Measurements from ENCODE around the gene MRPL18. TPM values are rescaled to one million over a fixed set of nuclear protein-coding genes. Genes with fewer than 3 reads are reported as not detected.

The MRPL18 gene
- total and polyA plus RNA-seq, 2 of the 4 experiments (the other 2 are of a cell fraction): 53.4 to 56.8 TPM

DNA sequence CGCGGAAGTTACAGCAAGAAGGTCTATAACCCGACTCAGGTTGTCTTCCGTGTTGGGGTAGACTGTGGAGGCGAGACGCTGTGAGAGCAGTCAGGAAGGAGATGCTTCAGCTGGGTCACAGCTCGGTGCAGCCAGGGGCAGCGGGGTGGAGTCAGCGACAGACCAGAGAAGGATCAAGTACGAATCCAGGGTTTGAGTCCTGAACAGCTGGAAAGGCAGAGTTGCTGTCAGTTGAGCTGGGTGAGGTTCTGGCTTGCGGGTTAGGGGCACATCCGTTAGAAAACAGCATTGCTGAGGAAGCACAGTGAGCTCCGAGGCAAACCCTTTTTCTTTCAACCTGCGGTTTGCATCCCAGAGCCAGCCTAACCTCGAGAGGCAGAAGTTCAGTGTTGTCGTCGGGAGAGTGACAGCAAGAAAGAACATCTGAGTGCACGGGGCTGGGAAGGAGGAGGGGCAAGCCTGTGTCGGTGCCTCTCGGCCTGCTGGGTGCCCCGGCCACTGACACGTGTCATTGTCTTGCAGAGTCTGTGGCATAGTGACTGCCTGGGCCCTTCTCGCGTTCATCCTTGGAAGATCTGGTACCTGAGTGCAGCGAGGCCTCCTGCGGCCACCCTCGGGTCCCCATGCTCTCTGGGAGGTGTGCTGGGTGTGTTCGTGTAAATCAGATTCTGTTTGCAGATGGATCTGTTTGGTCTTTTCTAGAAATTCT, 29.8 kb downstream of the MRPL18 start:
- H4K91ac ChIP-seq (ENCODE audit: insufficient read depth, low read depth, low read length): no peak overlapping the region
- no peak overlapping the region; a peak in 1 of 4 replicates for H4K8ac ChIP-seq (ENCODE audit: low read depth in 2 of 2, low read length in 2 of 2)
- H2BK120ac ChIP-seq (ENCODE audit: low read depth, low read length): no peak overlapping the region
- no peak overlapping the region for H3K14ac ChIP-seq (replicated peaks; ENCODE audit: low read depth, low read length)
- H3K4ac ChIP-seq (ENCODE audit: low read depth, low read length): no peak overlapping the region
- TF ChIP-seq BHLHE40 (IDR thresholded peaks at IDR 0.05; ENCODE audit: low read depth, low read length) (no peak), MXI1 (IDR thresholded peaks at IDR 0.05; ENCODE audit: borderline replicate concordance, low read depth, low read length) (no peak), CHD1 (IDR thresholded peaks at IDR 0.05; ENCODE audit: low read depth, low read length) (no peak), POLR2A (IDR thresholded peaks at IDR 0.05; ENCODE audit: low read depth, low read length) (no peak)
- TF ChIP-seq, protein P1, sequence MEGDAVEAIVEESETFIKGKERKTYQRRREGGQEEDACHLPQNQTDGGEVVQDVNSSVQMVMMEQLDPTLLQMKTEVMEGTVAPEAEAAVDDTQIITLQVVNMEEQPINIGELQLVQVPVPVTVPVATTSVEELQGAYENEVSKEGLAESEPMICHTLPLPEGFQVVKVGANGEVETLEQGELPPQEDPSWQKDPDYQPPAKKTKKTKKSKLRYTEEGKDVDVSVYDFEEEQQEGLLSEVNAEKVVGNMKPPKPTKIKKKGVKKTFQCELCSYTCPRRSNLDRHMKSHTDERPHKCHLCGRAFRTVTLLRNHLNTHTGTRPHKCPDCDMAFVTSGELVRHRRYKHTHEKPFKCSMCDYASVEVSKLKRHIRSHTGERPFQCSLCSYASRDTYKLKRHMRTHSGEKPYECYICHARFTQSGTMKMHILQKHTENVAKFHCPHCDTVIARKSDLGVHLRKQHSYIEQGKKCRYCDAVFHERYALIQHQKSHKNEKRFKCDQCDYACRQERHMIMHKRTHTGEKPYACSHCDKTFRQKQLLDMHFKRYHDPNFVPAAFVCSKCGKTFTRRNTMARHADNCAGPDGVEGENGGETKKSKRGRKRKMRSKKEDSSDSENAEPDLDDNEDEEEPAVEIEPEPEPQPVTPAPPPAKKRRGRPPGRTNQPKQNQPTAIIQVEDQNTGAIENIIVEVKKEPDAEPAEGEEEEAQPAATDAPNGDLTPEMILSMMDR (conservative IDR thresholded peaks at IDR 0.05; ENCODE audit: low read depth, low read length): no peak
- H3K4me3 ChIP-seq (ENCODE audit: insufficient read depth, low read depth, low read length): no peak overlapping the region
- peaks cover 2% of the 10 kb centered on the region; the same call in 1 of the 2 replicates for H3K4me1 ChIP-seq (ENCODE audit: control insufficient read depth, insufficient read depth, low read length)
- H3K18ac ChIP-seq (ENCODE audit: low read depth, low read length): no peak overlapping the region
- ChIA-PET POLR2A (ENCODE audit: unreplicated experiment) (no interaction called here), CTCF (interaction anchor here (0.6 kb wide), 1 partner anchor 9 kb away, joined by 3 read pairs; no protein-coding TSS in a partner anchor)
- 30% methylated on average over 7 of the region's 28 CpGs; no CpG with 5 or more reads in 1 of the 2 experiments for WGBS, 2 experiments (ENCODE audit: extremely low coverage in 2 of 2, insufficient read length in 1 of 2)
- H2BK5ac ChIP-seq (ENCODE audit: low read depth, low read length, poor library complexity, severe bottlenecking): no peak overlapping the region
- H3K36me3 ChIP-seq (ENCODE audit: control insufficient read depth, insufficient read depth, low read length): no peaks in the 10 kb centered on the region
- peak overlapping the region; percentile 12 for H3K4me2 ChIP-seq (ENCODE audit: low read depth, low read length)
- ATAC-seq (ENCODE audit: low read depth) (no peak), DNase-seq (no peak)
- dilution Hi-C loops (cut with HindIII; ENCODE audit: low sequenced_read_pairs, unreplicated experiment): no loop called here
- no peaks in the 10 kb centered on the region; the same call in 1 of the 2 replicates for H3K9me1 ChIP-seq (ENCODE audit: insufficient read depth, low read length)
- H4K5ac ChIP-seq (ENCODE audit: low read depth, low read length): no peak overlapping the region
- H3K9me3 ChIP-seq (ENCODE audit: control insufficient read depth, insufficient read depth, low read length): peaks cover 2% of the 10 kb centered on the region; the same call in 1 of the 2 replicates
- H3K23ac ChIP-seq (ENCODE audit: low read depth, low read length): no peak overlapping the region
- H3K56ac ChIP-seq (ENCODE audit: extremely low read depth, insufficient read depth, low read length): no peak overlapping the region
- no TSS peak for BruUV-seq (replicated peaks)
- no peak overlapping the region for H2BK20ac ChIP-seq (ENCODE audit: low read depth, low read length)
- H2AK9ac ChIP-seq (replicated peaks; ENCODE audit: low read depth, low read length, poor library complexity): no peak overlapping the region
- intact Hi-C loops (cut with micrococcal nuclease): no loop called here
- H2AFZ ChIP-seq (replicated peaks; ENCODE audit: low read length, poor library complexity): peak overlapping the region; percentile 74
- in situ Hi-C loops (cut with MboI; ENCODE audit: low sequenced_read_pairs): loop anchor here (25.0 kb wide), 1 partner anchor 633 kb away; no protein-coding TSS in a partner anchor
- no peak overlapping the region for H3K9ac ChIP-seq (ENCODE audit: low read depth, low read length)
- H2AK5ac ChIP-seq (ENCODE audit: low read depth, low read length): no peak overlapping the region
- H3K27ac ChIP-seq (ENCODE audit: insufficient read depth, low read length): no peak overlapping the region
- H2BK15ac ChIP-seq (ENCODE audit: low read depth, low read length): no peak overlapping the region
- peaks cover 30% of the 10 kb centered on the region for H3K27me3 ChIP-seq (ENCODE audit: control insufficient read depth, insufficient read depth, low read length)
- H4K20me1 ChIP-seq (ENCODE audit: insufficient read depth, low read length): no peaks in the 10 kb centered on the region
- H3K79me1 ChIP-seq (ENCODE audit: low read depth in 1 of 2, low read length in 2 of 2): no peaks in the 10 kb centered on the region
